GM10266 (cell line): Measurements from ENCODE around the gene PLEKHA7.
A peak's percentile ranks its signal among the peaks of the same experiment; 100 is the strongest.

ENCODE experiments used
- DNase-seq: peaks from one replicate; pipeline ENCODE4 v3.0.0; 2012; ENCODE audit errors: extremely low spot score
- TF ChIP-seq, protein P1 (sequence below): IDR thresholded peaks from 2 replicates; pipeline ENCODE4 v1.5.1; 2012; ENCODE audit warnings: mild to moderate bottlenecking, low read depth; ENCODE audit not compliant: control insufficient read depth, insufficient read depth; ENCODE audit errors: missing control alignments

Gene PLEKHA7

DNA sequence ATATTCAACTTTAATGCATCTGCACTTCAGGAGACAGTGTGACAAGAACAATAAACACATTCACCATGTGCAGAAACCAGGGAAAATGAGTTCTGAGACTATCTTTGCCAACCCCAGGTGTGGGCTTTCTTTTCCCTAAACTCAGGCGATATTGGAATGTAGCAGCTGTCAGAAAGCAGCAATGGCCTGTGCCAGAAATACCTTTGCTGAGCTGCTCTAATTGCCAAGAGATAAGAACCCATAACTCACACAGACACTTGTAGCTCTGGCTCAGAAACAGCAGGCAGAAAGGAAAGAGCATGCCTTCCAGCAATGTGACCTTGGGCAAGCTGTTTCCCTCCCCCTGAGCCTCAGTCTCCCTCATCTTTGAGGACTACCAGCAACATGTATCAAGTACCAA, 77.6 kb downstream of the PLEKHA7 start:
- TF ChIP-seq, protein P1, sequence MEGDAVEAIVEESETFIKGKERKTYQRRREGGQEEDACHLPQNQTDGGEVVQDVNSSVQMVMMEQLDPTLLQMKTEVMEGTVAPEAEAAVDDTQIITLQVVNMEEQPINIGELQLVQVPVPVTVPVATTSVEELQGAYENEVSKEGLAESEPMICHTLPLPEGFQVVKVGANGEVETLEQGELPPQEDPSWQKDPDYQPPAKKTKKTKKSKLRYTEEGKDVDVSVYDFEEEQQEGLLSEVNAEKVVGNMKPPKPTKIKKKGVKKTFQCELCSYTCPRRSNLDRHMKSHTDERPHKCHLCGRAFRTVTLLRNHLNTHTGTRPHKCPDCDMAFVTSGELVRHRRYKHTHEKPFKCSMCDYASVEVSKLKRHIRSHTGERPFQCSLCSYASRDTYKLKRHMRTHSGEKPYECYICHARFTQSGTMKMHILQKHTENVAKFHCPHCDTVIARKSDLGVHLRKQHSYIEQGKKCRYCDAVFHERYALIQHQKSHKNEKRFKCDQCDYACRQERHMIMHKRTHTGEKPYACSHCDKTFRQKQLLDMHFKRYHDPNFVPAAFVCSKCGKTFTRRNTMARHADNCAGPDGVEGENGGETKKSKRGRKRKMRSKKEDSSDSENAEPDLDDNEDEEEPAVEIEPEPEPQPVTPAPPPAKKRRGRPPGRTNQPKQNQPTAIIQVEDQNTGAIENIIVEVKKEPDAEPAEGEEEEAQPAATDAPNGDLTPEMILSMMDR = no peak
- no peak for DNase-seq

- TF ChIP-seq, protein P1 = peak; percentile 79
- DNase-seq = peak; percentile 56
Observed at GRCh38 chr11:16935518-16936302, 78.5 kb downstream of the PLEKHA7 start.

- no peak for DNase-seq
- TF ChIP-seq, protein P1 = no peak
Observed at GRCh38 chr11:16933756-16934603, 80.2 kb downstream of the PLEKHA7 start.

DNA sequence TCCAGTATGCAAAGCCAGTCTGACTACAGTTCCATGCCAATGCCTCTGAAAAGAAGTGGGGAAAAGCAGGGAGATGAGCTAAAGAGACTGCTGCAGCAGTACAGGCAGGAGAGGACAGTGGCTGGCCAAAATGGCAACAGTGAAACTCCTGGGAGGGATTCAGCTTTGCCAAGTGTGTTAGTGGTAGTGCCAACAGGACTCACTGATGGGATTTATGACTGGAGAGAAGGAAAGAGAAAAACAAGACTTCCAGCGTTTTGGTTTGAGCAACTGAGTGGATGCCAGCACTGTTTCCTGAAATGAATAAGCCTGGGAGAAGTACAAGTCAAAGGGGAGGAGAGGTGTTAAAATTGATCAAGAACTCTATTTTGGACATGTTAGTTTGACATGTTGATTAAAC, 80.9 kb downstream of the PLEKHA7 start:
- DNase-seq = no peak
- TF ChIP-seq, protein P1 = no peak

GRCh38 chr11:16928044-16928443, 86.2 kb downstream of the PLEKHA7 start:
- no peak for DNase-seq
- TF ChIP-seq, protein P1 = no peak

- no peak for DNase-seq
- TF ChIP-seq, protein P1 = no peak
Observed at GRCh38 chr11:16926883-16927626, 87.2 kb downstream of the PLEKHA7 start.
